ENCODE data around the gene ORC1. TPM values are rescaled to one million over a fixed set of nuclear protein-coding genes. Genes with fewer than 3 reads are reported as not detected.

The ORC1 gene
- total RNA-seq, 1 donor from 2014 or later: 3.4 TPM

DNA sequence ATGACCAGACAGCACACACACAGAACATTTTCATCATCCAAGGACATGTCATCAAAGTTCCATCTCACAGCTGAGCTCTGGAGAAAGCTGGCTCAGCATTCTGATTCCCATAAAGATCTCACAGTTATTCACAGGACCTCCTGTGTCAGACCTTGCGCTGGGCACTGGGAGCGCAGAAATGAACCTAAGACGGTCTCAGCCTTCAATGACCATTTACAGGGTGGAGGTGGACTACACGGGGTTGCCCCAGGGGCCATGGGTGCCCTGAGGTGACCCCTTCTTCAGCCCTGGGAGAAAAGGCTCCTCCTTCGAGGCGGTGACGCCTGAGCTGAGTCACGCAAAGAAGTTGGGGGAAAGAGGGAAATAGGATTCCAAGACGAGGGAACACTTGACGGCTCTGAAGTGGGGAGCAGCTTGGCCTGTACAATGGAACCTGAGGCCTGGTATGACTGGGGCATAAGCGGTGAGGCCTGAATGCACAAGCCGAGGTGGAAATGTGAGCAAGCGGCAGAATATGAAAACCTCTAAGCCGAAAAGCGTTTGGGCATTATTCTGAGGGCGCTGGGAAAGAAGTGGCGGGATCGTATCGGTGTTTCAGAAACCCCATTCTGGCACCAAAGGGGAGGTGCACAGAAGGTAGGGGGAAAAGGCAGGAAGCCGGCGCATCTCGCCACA, 39.0 kb downstream of the ORC1 start:
- Mint-ChIP-seq H3K27me3 (ENCODE audit: unreplicated experiment) (peaks cover 13% of the 10 kb centered on the region), H3K4me3 (ENCODE audit: unreplicated experiment) (peak overlapping the region; percentile 99), H3K4me1 (ENCODE audit: low read depth, unreplicated experiment) (peaks cover 7% of the 10 kb centered on the region), H3K36me3 (ENCODE audit: unreplicated experiment) (peaks cover 6% of the 10 kb centered on the region), H3K27ac (ENCODE audit: unreplicated experiment) (peak overlapping the region; percentile 100), H3K9me3 (ENCODE audit: unreplicated experiment) (peaks cover 15% of the 10 kb centered on the region)
- TF ChIP-seq, protein P1, sequence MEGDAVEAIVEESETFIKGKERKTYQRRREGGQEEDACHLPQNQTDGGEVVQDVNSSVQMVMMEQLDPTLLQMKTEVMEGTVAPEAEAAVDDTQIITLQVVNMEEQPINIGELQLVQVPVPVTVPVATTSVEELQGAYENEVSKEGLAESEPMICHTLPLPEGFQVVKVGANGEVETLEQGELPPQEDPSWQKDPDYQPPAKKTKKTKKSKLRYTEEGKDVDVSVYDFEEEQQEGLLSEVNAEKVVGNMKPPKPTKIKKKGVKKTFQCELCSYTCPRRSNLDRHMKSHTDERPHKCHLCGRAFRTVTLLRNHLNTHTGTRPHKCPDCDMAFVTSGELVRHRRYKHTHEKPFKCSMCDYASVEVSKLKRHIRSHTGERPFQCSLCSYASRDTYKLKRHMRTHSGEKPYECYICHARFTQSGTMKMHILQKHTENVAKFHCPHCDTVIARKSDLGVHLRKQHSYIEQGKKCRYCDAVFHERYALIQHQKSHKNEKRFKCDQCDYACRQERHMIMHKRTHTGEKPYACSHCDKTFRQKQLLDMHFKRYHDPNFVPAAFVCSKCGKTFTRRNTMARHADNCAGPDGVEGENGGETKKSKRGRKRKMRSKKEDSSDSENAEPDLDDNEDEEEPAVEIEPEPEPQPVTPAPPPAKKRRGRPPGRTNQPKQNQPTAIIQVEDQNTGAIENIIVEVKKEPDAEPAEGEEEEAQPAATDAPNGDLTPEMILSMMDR (IDR thresholded peaks at IDR 0.05; ENCODE audit: partially characterized antibody, unreplicated experiment): no peak
- peak; percentile 36 for DNase-seq

DNA sequence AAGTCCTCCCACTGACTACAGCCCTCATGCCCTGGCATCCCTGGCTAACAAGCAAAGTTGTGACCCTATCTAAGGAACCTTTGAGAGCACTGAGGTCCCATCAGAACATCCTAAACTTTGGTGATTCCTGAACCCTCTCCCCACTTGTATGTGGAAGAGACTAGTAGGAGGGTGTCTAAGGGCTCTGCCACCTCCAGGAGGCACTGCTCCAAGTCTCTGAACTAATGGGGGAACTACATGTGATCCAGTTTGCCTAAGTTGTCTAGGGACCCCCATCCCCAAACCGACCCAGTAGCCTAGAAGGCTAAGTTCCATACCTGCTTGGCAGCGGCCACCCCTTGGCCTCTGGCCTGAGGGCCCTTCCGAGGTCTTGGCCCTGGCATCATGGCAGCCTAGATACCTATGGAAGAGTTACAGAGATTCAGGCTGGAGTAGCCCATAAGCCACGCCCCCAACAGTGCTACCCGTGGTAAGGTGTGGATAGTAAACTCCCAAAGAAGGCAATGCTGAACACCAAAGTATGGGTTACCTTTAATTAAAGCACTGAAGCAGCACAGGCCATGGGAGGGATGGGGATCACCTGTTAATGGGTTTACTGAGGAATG, 39.9 kb downstream of the ORC1 start:
- Mint-ChIP-seq H3K27me3 (ENCODE audit: unreplicated experiment) (peaks cover 13% of the 10 kb centered on the region), H3K36me3 (ENCODE audit: unreplicated experiment) (peaks cover 6% of the 10 kb centered on the region), H3K27ac (ENCODE audit: unreplicated experiment) (peak overlapping the region; percentile 100), H3K4me3 (ENCODE audit: unreplicated experiment) (peak overlapping the region; percentile 99), H3K9me3 (ENCODE audit: unreplicated experiment) (peaks cover 15% of the 10 kb centered on the region), H3K4me1 (ENCODE audit: low read depth, unreplicated experiment) (peaks cover 7% of the 10 kb centered on the region)
- DNase-seq: no peak
- TF ChIP-seq, protein P1 (IDR thresholded peaks at IDR 0.05; ENCODE audit: partially characterized antibody, unreplicated experiment): no peak

DNA sequence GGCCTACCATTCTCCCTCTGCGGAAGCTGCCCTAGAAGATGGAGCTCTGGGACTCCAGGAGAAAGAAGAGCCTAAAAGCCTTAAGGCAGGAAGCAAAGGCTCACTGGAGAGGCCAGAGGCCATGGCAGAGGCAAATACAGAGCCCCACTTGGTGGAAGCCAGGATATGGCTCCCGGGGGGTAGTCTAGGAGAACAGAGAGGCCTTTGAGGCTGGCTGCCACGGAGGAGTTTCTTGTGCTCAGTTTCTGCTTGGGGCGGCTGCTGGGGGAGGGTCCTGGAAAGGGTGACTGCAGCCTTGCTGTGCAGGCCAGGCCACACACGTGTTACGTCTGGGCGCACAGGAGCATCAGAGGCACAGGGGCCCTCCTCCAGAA, 43.6 kb downstream of the ORC1 start:
- Mint-ChIP-seq H3K4me1 (ENCODE audit: low read depth, unreplicated experiment) (peaks cover 2% of the 10 kb centered on the region), H3K9me3 (ENCODE audit: unreplicated experiment) (peaks cover 8% of the 10 kb centered on the region), H3K36me3 (ENCODE audit: unreplicated experiment) (peaks cover 8% of the 10 kb centered on the region), H3K27ac (ENCODE audit: unreplicated experiment) (no peak overlapping the region), H3K4me3 (ENCODE audit: unreplicated experiment) (no peak overlapping the region), H3K27me3 (ENCODE audit: unreplicated experiment) (peaks cover 12% of the 10 kb centered on the region)
- TF ChIP-seq, protein P1 (IDR thresholded peaks at IDR 0.05; ENCODE audit: partially characterized antibody, unreplicated experiment): no peak
- DNase-seq: no peak

- Mint-ChIP-seq H3K36me3 (ENCODE audit: unreplicated experiment) (peaks cover 14% of the 10 kb centered on the region), H3K9me3 (ENCODE audit: unreplicated experiment) (peaks cover 5% of the 10 kb centered on the region), H3K27ac (ENCODE audit: unreplicated experiment) (no peak overlapping the region), H3K27me3 (ENCODE audit: unreplicated experiment) (peaks cover 9% of the 10 kb centered on the region), H3K4me3 (ENCODE audit: unreplicated experiment) (no peak overlapping the region), H3K4me1 (ENCODE audit: low read depth, unreplicated experiment) (peaks cover 2% of the 10 kb centered on the region)
- TF ChIP-seq, protein P1 (IDR thresholded peaks at IDR 0.05; ENCODE audit: partially characterized antibody, unreplicated experiment): no peak
- no peak for DNase-seq
Measured at GRCh38 chr1:52359676-52360594, 44.3 kb downstream of the ORC1 start.
